ENCODE results near the gene MRPL18.

DNA sequence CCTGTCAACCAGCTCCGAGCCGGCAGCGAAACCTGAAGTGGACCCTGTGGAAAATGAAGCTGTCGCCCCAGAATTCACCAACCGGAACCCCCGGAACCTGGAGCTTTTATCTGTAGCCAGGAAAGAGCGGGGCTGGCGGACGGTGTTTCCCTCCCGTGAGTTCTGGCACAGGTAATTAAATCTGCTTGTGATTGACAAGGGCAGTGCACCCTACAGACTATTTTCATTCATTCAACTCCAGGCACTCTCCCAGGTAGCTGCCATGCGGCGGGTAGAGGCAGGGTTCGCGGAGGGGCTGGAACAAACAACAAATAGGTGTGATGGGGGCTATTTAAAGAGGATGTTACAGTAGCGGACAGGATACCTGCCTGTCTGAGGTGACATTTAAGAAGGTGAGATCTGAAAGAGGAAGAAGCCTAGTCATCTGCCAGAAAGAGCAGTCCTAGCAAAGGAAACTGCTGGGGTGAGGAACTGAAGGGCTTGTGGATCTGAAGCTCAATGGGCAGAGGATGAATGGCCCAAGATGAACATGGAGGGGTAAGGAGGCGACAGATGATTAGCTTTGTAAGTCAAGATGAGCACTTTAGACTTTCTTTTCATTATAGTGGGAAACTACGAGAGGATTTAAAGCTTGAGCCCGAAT is 810 bp downstream of the MRPL18 start:
- TF ChIP-seq CTCF (IDR thresholded peaks at IDR 0.05) = no peak
- TF ChIP-seq POLR2AphosphoS5 (IDR thresholded peaks at IDR 0.05) = no peak
- no peak for TF ChIP-seq EP300 (IDR thresholded peaks at IDR 0.05)
- TF ChIP-seq POLR2A (IDR thresholded peaks at IDR 0.05) = no peak
